ENCODE measurements around the gene GLI3.

Gene GLI3

DNA sequence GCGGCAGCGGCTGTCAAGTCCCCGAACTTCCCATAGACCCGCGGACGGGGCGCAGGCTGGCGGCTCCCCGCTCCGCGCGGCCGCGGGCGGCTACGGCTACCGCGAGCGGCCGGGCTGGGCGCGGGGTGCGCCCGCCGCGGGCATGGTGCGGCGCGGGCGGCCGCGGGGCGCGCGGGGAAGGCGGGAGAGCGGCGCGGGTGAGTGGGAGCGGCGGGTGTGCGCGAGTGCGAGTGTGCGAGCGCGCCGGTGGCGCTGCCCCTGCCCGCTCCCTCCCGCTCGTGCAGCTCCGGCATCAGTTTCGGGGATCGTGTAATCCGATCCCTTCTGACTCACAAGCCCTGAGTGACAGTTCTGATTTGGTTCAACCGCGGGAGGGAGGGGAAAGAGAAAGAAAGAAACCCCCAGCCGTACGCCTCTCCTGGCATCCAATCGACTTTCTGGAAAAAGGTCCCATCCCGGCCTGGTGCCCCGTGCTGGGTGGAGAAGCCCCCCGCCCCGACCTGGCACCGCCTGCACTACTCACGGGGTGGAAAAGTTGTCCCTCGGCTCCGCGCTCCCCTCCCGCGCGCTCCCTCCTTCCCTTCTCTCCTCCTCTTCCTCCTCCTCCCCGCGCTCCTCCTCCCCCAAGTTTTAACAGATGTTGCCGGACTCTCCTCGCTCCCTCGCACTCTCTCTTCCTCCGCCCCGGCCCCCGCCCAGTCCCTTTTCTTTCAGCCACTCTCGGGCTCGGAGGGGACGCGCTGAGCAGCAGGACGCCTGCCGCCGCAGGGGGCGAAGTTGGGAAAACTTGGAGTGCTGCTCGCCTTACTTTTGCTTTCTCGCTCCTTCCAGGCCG lies at the start of gene GLI3:
TSS of gene GLI3 (minus strand) at position 234 of the 835 bp plus-strand sequence. CDS start 13,956 bp downstream, outside the sequence.
- H3K27ac ChIP-seq = peak within 1 kb of the TSS; percentile 87
- TF ChIP-seq, protein P1, sequence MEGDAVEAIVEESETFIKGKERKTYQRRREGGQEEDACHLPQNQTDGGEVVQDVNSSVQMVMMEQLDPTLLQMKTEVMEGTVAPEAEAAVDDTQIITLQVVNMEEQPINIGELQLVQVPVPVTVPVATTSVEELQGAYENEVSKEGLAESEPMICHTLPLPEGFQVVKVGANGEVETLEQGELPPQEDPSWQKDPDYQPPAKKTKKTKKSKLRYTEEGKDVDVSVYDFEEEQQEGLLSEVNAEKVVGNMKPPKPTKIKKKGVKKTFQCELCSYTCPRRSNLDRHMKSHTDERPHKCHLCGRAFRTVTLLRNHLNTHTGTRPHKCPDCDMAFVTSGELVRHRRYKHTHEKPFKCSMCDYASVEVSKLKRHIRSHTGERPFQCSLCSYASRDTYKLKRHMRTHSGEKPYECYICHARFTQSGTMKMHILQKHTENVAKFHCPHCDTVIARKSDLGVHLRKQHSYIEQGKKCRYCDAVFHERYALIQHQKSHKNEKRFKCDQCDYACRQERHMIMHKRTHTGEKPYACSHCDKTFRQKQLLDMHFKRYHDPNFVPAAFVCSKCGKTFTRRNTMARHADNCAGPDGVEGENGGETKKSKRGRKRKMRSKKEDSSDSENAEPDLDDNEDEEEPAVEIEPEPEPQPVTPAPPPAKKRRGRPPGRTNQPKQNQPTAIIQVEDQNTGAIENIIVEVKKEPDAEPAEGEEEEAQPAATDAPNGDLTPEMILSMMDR (conservative IDR thresholded peaks at IDR 0.05) = peak; percentile 60

DNA sequence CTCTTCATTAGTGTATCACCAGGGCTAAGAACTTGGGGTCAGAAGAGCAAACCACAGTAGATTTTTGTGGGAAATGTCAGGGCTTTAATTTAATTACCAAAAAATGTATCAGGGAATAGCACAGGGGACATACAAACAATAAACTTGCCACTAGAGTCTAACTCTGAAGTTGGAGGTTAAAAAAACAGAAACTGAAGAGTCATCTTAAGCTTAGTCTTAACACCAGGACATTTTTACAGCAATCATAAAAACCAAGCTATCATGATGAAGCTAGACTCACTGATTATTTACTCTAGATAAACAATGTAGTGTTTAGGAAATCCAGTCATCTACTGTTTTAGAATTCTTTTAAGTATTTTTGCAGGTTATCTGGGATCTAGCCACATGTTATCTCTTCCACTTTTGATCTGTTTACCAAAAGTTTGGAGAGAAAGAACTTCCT lies 48.4 kb upstream of the GLI3 start:
- TF ChIP-seq, protein P1 (conservative IDR thresholded peaks at IDR 0.05) = no peak
- peak overlapping the region; percentile 14; the same call in 1 of the 2 replicates for H3K27ac ChIP-seq

DNA sequence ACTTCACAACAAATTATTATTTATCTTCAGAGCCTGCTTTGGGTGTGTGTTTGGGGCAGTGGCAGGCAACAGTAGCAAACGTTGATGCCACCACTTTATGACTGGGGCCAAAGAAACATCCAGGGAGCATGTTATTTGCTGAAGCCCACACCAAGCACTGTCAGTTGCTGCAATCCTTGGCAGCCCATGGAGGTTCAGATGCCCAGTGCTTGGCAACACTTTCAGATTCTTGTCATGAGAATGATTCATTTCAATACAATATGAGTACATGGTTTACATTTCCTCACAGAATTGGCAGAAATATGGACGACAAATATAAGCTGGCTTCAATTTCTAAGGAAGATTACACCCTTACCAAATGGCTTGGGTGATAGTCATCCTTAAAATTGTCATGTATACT lies 46.5 kb upstream of the GLI3 start:
- TF ChIP-seq, protein P1 (conservative IDR thresholded peaks at IDR 0.05) = no peak
- H3K27ac ChIP-seq = no peak overlapping the region

DNA sequence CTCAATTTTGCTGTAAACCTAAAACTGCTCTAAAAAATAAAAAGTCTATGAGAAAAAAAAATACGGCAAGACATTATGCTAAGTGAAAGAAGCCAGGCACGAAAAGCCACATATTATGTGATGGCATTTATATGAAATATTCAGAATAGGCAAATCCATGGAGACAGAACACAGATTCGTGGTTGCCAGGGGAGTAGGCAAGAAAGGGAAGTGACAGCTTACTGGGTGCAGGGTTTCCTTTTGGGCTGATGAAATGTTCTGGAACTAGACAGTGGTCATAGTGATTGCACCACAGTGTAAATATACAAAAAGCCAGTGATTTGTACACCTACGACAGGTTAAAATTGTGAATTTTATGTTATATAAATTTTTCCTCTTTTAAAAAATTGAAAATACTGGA lies 41.3 kb upstream of the GLI3 start:
- TF ChIP-seq, protein P1 (conservative IDR thresholded peaks at IDR 0.05) = no peak

DNA sequence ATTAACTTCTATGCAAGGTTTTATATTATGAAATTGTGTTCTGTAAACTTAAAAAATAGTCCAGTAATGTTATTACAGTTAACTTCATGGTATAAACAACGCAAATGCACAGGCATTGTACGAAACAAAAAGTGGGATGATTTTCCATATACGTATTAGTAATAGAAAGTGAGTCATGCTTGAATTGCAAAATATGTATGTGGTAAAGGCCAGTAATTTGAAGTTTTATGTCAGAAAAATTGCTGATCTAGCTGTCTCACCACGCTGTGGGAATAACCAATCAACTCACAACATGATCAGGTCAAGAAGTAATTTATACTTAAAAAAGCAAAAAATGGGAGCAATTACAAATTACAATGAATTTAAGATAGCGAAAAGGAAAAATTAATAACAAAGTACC lies 37.0 kb upstream of the GLI3 start:
- TF ChIP-seq, protein P1 (conservative IDR thresholded peaks at IDR 0.05) = no peak

More for the DNA sequence above, 41.3 kb upstream of the GLI3 start:
- H3K27ac ChIP-seq = no peak overlapping the region

DNA sequence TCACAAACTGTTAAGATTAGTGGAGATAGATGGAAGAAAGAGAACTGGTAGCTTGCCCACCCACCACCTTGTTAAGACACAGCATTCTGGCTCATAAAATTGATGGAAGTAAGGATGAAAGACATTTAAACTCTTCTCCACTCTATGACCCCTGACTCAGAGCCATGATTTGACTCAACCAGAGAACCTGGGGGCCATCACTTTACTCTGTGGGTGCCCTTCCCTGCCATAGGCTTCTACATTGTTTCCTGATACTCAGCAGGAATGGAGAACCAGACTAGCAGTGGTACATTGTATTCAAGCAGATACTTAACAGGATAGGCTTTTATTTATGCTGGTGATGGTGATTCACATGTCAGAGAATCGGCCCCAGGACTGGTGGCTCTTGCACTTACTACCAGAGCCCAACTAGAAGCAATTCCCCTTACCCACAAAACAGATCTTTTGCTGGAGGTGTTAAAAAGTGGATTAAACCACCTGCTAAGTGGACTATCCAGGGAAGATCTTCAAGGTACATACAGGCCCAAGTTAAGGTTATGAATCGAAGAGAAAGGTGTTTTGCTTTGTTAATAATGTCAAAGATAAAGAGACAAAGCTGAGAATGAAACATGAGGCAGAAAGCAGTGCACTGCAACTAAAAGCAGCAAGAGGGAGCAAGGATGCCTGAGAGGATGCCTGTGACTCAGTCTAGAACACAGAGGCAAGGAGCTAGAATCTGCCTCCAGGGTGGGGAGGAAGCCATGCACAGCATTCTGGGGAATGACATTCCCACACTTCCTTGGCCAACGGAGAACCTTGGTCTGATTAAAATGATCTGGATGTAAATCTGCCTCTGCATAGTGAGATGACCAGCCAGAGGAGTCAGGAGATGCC lies 36.0 kb upstream of the GLI3 start:
- no peak overlapping the region for H3K27ac ChIP-seq
- TF ChIP-seq, protein P1 (conservative IDR thresholded peaks at IDR 0.05) = peak; percentile 63

More for the DNA sequence above, 37.0 kb upstream of the GLI3 start:
- no peak overlapping the region for H3K27ac ChIP-seq

DNA sequence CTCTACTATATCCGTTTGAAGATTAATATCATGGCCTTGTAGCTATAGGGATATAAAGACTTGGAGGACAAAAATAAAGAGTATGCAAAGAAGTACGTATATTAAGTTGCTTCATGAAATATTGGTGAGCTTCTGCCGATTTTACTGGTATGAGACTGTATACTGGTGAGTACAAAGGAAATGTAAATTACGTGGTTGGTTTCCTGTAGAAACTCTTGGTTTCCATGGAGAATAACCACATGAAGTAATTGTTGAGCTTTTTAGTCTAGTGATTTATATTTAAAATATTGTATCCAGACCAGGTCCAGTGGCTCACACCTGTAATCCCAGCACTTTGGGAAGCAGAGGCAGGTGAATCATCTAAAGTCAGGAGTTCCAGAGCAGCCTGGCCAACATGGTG lies 32.2 kb upstream of the GLI3 start:
- H3K27ac ChIP-seq = no peak overlapping the region
- TF ChIP-seq, protein P1 (conservative IDR thresholded peaks at IDR 0.05) = no peak

Data from VCaP (cell line).